ENCODE results near the gene YIPF5. TPM values are rescaled to one million over a fixed set of nuclear protein-coding genes. Genes with fewer than 3 reads are reported as not detected.

The YIPF5 gene
- total and polyA plus RNA-seq, 2 donors, result 15.2 to 23.6 TPM

GRCh38 chr5:144203750-144204596 lies 33.5 kb upstream of the YIPF5 start:
- no peaks in the 10 kb centered on the region for H3K36me3 ChIP-seq (ENCODE audit: control insufficient read depth in 2 of 2, insufficient read depth in 2 of 2, low read length in 1 of 2)
- H3K27me3 ChIP-seq (ENCODE audit: control insufficient read depth in 2 of 2, insufficient read depth in 1 of 2, low read length in 1 of 2), result peaks cover 24 to 33% of the 10 kb centered on the region in 2 donors
- WGBS, result 48% methylated on average over 10 of the region's 10 CpGs
- H3K4me3 ChIP-seq (ENCODE audit: low read length in 2 of 2), result no peak overlapping the region
- no peaks in the 10 kb centered on the region for H3K4me1 ChIP-seq (ENCODE audit: control insufficient read depth in 2 of 2, insufficient read depth in 2 of 2, low read length in 2 of 2)
- H3K27ac ChIP-seq (ENCODE audit: low read depth in 1 of 2, low read length in 1 of 2), result no peak overlapping the region
- H3K9me3 ChIP-seq (ENCODE audit: control insufficient read depth in 2 of 2, insufficient read depth in 1 of 2, low read length in 1 of 2), result peaks cover 0 to 3% of the 10 kb centered on the region in 2 donors
- peak in 3 of 9 donors; percentile 15 to 58 (median 43) for DNase-seq (ENCODE audit: low read depth in 6 of 9, low spot score in 9 of 9)

DNA sequence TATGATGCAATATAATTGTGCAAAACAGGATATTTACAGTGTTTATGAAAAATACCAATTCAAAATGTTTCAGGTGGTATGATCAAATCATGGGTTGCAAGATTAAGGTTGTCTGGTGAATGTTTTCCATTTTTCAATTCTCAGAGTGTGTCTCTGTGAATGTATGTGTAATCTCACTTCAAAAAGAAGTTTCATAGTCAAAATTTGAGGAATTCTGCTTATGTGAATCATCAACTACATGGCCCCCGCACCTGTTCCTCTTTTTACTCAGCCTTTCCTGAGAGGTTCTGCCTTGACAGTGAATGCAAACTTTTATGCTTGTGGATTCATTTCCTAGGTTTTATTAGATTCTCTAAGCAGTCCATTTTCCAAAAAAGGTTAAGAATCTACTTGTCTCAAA lies 32.3 kb upstream of the YIPF5 start:
- Histone ChIP-seq H3K4me1 (ENCODE audit: control insufficient read depth in 2 of 2, insufficient read depth in 2 of 2, low read length in 2 of 2) (no peaks in the 10 kb centered on the region), H3K27ac (ENCODE audit: low read depth in 1 of 2, low read length in 1 of 2) (no peak overlapping the region), H3K4me3 (ENCODE audit: low read length in 2 of 2) (no peak overlapping the region), H3K9me3 (ENCODE audit: control insufficient read depth in 2 of 2, insufficient read depth in 1 of 2, low read length in 1 of 2) (peaks cover 0 to 3% of the 10 kb centered on the region in 2 donors), H3K36me3 (ENCODE audit: control insufficient read depth in 2 of 2, insufficient read depth in 2 of 2, low read length in 1 of 2) (no peaks in the 10 kb centered on the region), H3K27me3 (ENCODE audit: control insufficient read depth in 2 of 2, insufficient read depth in 1 of 2, low read length in 1 of 2) (peaks cover 24 to 33% of the 10 kb centered on the region in 2 donors)
- WGBS, result 45% methylated on average over 1 of the region's 1 CpG
- no peak for DNase-seq (ENCODE audit: low read depth in 6 of 9, low spot score in 9 of 9)

DNA sequence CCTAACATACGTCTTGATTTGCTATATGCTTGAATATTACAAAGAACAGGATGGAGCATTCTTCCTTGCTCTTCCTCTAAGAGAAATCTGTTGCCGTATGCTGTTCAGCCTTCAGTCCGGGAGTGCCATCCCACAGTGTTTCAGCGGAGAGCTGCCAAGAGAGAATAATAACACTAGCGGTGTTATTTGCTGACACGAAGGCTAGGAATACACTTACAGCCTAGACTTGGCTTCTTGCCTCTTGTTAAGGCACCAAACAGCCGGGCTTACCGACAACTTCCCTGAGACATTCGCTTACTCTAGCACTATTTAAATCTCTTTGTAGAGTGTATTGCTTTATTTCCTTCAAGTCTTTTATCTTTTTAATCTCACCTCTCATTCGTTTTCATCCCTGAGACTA lies 31.6 kb upstream of the YIPF5 start:
- Histone ChIP-seq H3K4me1 (ENCODE audit: control insufficient read depth in 2 of 2, insufficient read depth in 2 of 2, low read length in 2 of 2) (no peaks in the 10 kb centered on the region), H3K27me3 (ENCODE audit: control insufficient read depth in 2 of 2, insufficient read depth in 1 of 2, low read length in 1 of 2) (peaks cover 24 to 31% of the 10 kb centered on the region in 2 donors), H3K36me3 (ENCODE audit: control insufficient read depth in 2 of 2, insufficient read depth in 2 of 2, low read length in 1 of 2) (no peaks in the 10 kb centered on the region), H3K27ac (ENCODE audit: low read depth in 1 of 2, low read length in 1 of 2) (no peak overlapping the region), H3K4me3 (ENCODE audit: low read length in 2 of 2) (no peak overlapping the region), H3K9me3 (ENCODE audit: control insufficient read depth in 2 of 2, insufficient read depth in 1 of 2, low read length in 1 of 2) (peaks cover 0 to 3% of the 10 kb centered on the region in 2 donors)
- no peak for DNase-seq (ENCODE audit: low read depth in 6 of 9, low spot score in 9 of 9)
- WGBS, result 85% methylated on average over 10 of the region's 10 CpGs

DNA sequence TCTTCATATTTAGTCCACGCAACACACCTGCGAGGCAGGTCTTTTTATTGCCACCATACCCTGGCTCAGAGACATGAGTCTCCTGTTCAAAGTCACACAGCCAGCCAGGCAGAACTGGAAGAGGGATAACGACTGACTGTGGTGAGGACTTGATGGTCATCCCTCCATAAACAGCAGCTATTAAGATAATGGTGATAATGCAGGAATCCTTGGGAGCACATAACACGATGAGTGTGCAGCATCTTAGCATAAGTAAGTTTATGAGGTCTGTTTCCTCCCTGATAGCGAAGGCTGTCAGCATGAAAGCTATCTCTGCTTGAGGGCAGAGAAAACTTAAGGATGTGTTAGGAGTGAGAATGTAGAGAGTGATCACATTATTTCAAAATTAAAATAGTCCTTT lies 31.1 kb upstream of the YIPF5 start:
- Histone ChIP-seq H3K4me1 (ENCODE audit: control insufficient read depth in 2 of 2, insufficient read depth in 2 of 2, low read length in 2 of 2) (no peaks in the 10 kb centered on the region), H3K9me3 (ENCODE audit: control insufficient read depth in 2 of 2, insufficient read depth in 1 of 2, low read length in 1 of 2) (peaks cover 0 to 3% of the 10 kb centered on the region in 2 donors), H3K36me3 (ENCODE audit: control insufficient read depth in 2 of 2, insufficient read depth in 2 of 2, low read length in 1 of 2) (no peaks in the 10 kb centered on the region), H3K27ac (ENCODE audit: low read depth in 1 of 2, low read length in 1 of 2) (no peak overlapping the region), H3K27me3 (ENCODE audit: control insufficient read depth in 2 of 2, insufficient read depth in 1 of 2, low read length in 1 of 2) (peaks cover 23 to 26% of the 10 kb centered on the region in 2 donors), H3K4me3 (ENCODE audit: low read length in 2 of 2) (no peak overlapping the region)
- WGBS, result 79% methylated on average over 5 of the region's 5 CpGs
- no peak for DNase-seq (ENCODE audit: low read depth in 6 of 9, low spot score in 9 of 9)

DNA sequence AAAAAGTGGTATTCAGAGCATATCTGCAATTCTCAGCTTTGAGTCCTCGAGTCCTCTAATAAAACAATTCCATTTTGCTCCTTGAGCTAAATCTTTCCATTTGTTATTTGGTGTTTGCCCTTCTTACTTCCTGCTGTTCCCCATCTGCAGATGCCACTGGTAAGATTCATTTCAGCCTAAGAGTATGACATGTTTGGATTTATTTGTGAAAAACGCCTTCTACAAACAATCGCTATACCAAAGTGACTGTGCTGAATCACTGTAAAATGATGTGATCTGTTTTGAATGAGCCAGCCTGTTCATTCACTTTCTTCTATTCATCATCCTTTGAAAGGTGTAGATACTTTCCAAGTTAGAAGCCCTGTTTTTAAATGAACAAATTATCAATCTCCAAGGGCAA lies 27.9 kb upstream of the YIPF5 start:
- Histone ChIP-seq H3K4me3 (ENCODE audit: low read length in 2 of 2) (no peak overlapping the region), H3K27ac (ENCODE audit: low read depth in 1 of 2, low read length in 1 of 2) (no peak overlapping the region), H3K36me3 (ENCODE audit: control insufficient read depth in 2 of 2, insufficient read depth in 2 of 2, low read length in 1 of 2) (no peaks in the 10 kb centered on the region), H3K27me3 (ENCODE audit: control insufficient read depth in 2 of 2, insufficient read depth in 1 of 2, low read length in 1 of 2) (no peaks in the 10 kb centered on the region), H3K4me1 (ENCODE audit: control insufficient read depth in 2 of 2, insufficient read depth in 2 of 2, low read length in 2 of 2) (no peaks in the 10 kb centered on the region), H3K9me3 (ENCODE audit: control insufficient read depth in 2 of 2, insufficient read depth in 1 of 2, low read length in 1 of 2) (no peaks in the 10 kb centered on the region)
- no peak for DNase-seq (ENCODE audit: low read depth in 6 of 9, low spot score in 9 of 9)
- WGBS, result 89% methylated on average over 3 of the region's 3 CpGs

DNA sequence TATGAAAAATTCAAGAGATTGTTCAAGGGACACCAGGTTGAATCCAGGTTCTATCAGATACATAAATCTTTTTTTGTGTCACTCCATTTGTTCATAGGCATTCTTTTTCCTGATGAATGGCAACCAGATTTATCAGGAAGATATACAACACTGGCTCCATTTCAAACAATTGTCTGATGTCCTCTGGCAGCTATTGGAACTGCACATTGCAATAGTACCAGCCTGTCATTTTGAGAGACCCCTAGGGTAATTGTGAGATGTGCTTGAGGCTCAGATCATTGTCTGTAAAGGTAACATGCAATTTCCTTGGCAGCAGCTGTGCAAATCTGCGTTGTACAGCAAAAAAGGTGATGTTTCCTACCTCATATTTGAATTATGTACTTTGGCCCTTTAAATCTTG lies 26.2 kb upstream of the YIPF5 start:
- Histone ChIP-seq H3K4me1 (ENCODE audit: control insufficient read depth in 2 of 2, insufficient read depth in 2 of 2, low read length in 2 of 2) (peaks cover 0 to 4% of the 10 kb centered on the region in 2 donors), H3K9me3 (ENCODE audit: control insufficient read depth in 2 of 2, insufficient read depth in 1 of 2, low read length in 1 of 2) (no peaks in the 10 kb centered on the region), H3K27me3 (ENCODE audit: control insufficient read depth in 2 of 2, insufficient read depth in 1 of 2, low read length in 1 of 2) (no peaks in the 10 kb centered on the region), H3K27ac (ENCODE audit: low read depth in 1 of 2, low read length in 1 of 2) (no peak overlapping the region), H3K36me3 (ENCODE audit: control insufficient read depth in 2 of 2, insufficient read depth in 2 of 2, low read length in 1 of 2) (no peaks in the 10 kb centered on the region), H3K4me3 (ENCODE audit: low read length in 2 of 2) (no peak overlapping the region)
- DNase-seq (ENCODE audit: low read depth in 6 of 9, low spot score in 9 of 9), result no peak
- WGBS, result 89% methylated on average over 1 of the region's 1 CpG

GRCh38 chr5:144195448-144195847 lies 25.0 kb upstream of the YIPF5 start:
- Histone ChIP-seq H3K9me3 (ENCODE audit: control insufficient read depth in 2 of 2, insufficient read depth in 1 of 2, low read length in 1 of 2) (no peaks in the 10 kb centered on the region), H3K27ac (ENCODE audit: low read depth in 1 of 2, low read length in 1 of 2) (no peak overlapping the region), H3K27me3 (ENCODE audit: control insufficient read depth in 2 of 2, insufficient read depth in 1 of 2, low read length in 1 of 2) (no peaks in the 10 kb centered on the region), H3K4me1 (ENCODE audit: control insufficient read depth in 2 of 2, insufficient read depth in 2 of 2, low read length in 2 of 2) (peaks cover 0 to 11% of the 10 kb centered on the region in 2 donors), H3K36me3 (ENCODE audit: control insufficient read depth in 2 of 2, insufficient read depth in 2 of 2, low read length in 1 of 2) (no peaks in the 10 kb centered on the region), H3K4me3 (ENCODE audit: low read length in 2 of 2) (no peak overlapping the region)
- 95% methylated on average over 4 of the region's 4 CpGs for WGBS
- no peak for DNase-seq (ENCODE audit: low read depth in 6 of 9, low spot score in 9 of 9)

DNA sequence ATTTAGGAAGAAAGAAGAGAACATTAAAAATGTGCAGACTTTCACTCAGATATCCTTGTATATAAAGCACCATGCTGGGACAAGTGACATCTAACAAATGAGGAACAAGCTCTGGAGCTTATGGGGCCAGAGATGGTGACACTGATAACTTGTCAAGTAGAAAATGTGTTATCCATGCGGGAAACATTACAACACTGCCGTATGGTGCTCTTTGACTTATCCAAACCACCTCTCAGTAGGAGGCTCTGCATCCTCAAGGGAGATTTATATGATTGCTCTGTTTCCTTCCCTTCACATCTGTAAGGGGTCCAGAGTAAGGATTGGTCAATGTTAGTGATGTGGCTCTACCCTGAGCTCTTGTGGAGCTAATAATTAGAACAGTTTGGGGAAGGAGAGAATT lies 23.7 kb upstream of the YIPF5 start:
- no peak for DNase-seq (ENCODE audit: low read depth in 6 of 9, low spot score in 9 of 9)
- Histone ChIP-seq H3K4me1 (ENCODE audit: control insufficient read depth in 2 of 2, insufficient read depth in 2 of 2, low read length in 2 of 2) (peaks cover 0 to 11% of the 10 kb centered on the region in 2 donors), H3K4me3 (ENCODE audit: low read length in 2 of 2) (no peak overlapping the region), H3K27me3 (ENCODE audit: control insufficient read depth in 2 of 2, insufficient read depth in 1 of 2, low read length in 1 of 2) (no peaks in the 10 kb centered on the region), H3K27ac (ENCODE audit: low read depth in 1 of 2, low read length in 1 of 2) (no peak overlapping the region), H3K36me3 (ENCODE audit: control insufficient read depth in 2 of 2, insufficient read depth in 2 of 2, low read length in 1 of 2) (no peaks in the 10 kb centered on the region), H3K9me3 (ENCODE audit: control insufficient read depth in 2 of 2, insufficient read depth in 1 of 2, low read length in 1 of 2) (no peaks in the 10 kb centered on the region)
- WGBS, result 75% methylated on average over 2 of the region's 2 CpGs

- no peak overlapping the region for H3K4me3 ChIP-seq (ENCODE audit: low read length in 2 of 2)
- H3K27ac ChIP-seq (ENCODE audit: low read depth in 1 of 2, low read length in 1 of 2), result no peak overlapping the region
Measured at GRCh38 chr5:144192661-144193060, 22.2 kb upstream of the YIPF5 start.

More at GRCh38 chr5:144192661-144193060, 22.2 kb upstream of the YIPF5 start:
- no peaks in the 10 kb centered on the region for H3K9me3 ChIP-seq (ENCODE audit: control insufficient read depth in 2 of 2, insufficient read depth in 1 of 2, low read length in 1 of 2)
- no peaks in the 10 kb centered on the region for H3K36me3 ChIP-seq (ENCODE audit: control insufficient read depth in 2 of 2, insufficient read depth in 2 of 2, low read length in 1 of 2)
- no peak for DNase-seq (ENCODE audit: low read depth in 6 of 9, low spot score in 9 of 9)
- H3K4me1 ChIP-seq (ENCODE audit: control insufficient read depth in 2 of 2, insufficient read depth in 2 of 2, low read length in 2 of 2), result peaks cover 7 to 14% of the 10 kb centered on the region in 2 donors
- H3K27me3 ChIP-seq (ENCODE audit: control insufficient read depth in 2 of 2, insufficient read depth in 1 of 2, low read length in 1 of 2), result no peaks in the 10 kb centered on the region
